HG03442 (cell line): Measurements from ENCODE around the gene GNG12.
"Not testable (repeated sequence)": the region's sequence is repeated elsewhere in the genome, so short reads cannot be mapped to it uniquely, and the experiment has no call there.

ENCODE experiments used
- ATAC-seq: cut with Tn5 transposase; IDR thresholded peaks from one replicate; pipeline ENCODE4 v1.9.1; 2021; ENCODE audit warnings: mild to moderate bottlenecking, moderate library complexity; ENCODE audit not compliant: unreplicated experiment

The GNG12 gene

DNA sequence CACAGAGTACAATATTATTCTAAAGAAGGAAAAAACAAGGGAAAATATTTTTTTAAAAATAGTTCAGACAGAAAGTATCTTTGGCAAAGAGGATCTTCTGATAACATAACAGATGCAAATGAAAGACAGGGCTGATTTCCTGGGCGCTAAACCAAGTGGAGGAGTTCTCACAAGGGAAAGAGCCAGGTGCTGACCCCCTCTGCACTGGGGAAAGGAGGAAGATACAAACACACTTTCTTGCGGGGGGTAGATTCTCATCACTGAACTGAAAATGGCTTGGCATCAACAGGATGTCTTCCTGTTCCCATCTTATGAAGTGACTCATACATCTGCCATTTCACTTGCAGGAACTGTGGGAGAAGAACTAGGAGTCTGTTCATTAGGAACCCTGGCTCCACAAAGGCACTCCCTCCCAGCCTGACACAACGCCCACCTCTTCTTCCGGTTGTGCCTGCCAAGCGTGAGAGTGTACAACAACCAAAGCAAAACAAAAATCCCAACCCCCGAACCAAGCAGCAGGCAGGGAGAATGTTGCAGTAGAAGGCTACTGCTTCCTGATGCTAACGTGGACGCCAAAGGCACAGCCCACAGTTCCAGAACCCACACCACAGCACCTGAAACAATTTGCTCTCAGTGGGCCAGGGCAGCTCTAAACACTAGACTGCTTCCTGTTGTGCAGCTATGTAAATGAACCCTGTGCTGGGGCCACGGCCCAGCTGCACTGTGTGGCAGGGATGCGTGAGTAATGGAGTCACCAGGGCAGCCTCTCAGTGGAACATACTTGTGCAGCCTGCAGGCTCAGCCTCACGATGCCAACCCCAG, 97.2 kb downstream of the GNG12 start:
- peak; percentile 92 for ATAC-seq

DNA sequence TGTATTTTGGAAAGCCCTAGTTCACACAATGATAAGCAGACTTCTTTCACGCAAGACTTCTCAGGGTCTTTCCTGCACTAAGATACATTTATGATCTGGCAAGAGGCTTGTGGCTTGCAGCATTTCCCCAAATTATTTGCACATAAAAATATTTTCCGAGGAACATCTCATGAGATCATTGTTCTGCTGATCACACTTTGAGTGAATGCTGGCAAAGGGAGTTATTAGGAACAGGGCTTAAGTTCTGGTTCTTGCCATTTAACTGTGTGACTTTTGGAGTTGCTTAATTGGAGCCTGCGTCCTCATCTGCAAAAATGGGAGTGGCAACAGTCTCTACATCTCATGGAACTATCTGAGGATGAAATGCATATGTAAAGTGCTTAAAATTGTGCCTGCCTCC, 98.1 kb downstream of the GNG12 start:
- ATAC-seq, result no peak

DNA sequence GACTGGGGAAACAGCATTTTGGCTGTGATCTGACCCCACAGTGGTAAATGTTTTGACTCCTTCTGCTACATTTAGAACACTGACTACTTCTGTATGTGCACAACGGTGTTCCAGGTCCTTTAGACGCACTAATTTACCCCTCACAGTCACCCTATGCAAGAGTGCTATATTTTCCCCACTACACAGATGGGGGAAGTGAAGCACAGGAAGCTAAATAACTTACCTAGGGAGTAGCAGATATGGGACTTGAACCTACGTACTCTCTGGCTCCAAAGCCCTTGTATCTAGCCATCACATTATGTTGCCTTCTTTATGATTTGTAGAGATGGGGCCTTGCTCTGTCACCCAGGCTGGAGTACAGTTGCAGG, 99.0 kb downstream of the GNG12 start:
- no peak for ATAC-seq

DNA sequence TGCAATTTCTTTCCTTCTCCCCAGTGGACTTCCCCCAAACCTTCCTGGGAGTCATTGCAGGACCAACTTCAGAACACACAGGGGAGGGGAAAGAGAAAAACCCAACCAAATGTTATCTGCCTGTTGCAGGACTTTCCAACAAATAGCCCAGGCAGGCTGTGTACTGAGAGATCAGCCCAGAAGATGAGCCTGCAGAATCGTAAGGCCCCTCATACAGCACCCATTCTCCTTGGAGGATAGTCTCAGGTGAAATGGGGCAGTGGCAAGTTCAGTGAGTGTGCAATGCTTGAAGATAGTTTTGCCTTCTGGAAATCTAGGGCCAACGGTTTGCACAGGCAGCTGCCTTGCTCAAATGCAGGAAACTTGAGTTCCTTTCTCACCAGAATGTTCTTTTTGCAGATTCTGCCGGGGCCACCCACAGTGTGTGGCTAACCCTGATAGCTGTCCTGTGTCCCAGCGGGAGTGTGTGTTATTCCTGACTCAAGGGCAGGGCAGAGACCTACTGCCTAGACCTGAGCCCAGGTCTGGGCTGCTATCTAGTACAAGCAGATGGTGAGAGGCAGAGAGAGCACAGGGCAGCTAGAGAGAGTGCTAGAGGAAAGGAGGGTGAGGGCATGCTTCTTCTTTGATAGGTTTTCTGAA, 99.5 kb downstream of the GNG12 start:
- ATAC-seq, result no peak

DNA sequence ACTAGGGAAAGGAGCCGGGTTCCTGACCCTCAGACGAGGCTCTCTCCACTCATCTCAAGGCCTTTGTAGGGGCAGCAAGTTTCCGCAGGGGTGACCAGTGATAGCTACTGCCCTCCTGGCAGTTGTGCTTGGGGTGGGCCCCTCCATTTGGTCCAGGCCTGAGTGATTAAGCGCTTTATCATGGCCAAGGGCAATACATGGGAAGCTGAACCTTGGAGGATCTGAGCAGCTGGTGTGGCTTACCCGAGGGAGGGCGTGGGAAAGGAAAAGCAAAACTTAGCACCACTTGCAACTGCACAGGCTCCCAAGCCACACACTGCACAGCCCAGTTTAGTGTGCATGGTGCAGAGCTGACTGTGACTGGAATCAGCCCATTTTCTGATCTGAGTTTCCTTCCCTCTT, 100.5 kb downstream of the GNG12 start:
- ATAC-seq, result peak; percentile 46

DNA sequence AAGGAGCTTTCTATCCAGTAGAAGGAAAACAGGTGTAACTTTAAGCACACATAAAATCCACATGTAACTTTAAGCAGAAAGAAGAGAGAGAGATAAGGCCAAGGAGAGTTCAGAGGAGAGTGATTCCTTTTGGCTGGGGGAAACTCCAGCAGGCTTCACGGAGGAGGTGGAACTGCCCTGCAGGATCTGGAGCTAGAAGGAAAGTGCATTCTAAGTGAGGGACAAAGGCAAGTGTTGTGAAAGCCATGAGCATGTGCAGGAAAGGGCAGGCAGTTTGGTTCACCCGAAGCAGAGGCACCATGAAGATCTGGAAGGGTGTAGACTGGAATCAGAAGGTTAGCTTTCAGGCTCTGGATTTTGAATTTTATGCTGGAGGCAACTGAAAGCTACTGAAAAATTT, 101.9 kb downstream of the GNG12 start:
- no peak for ATAC-seq

DNA sequence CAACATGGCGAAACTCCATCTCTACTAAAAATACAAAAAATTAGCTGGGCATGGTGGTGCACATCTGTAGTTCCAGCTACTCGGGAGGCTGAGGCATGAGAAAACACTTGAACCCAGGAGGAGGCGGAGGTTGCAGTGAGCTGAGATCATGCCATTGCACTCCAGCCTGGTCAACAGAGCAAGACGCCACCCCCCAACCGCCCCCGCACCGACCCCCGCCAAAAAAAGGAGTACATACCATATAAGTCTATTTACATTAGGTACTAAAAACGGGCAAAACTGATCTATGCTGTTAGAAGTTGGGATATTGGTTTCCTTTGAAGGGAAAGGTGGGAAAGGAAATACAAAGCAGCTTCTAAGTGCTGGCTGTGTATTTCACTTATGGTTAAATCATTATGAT, 103.0 kb downstream of the GNG12 start:
- ATAC-seq, result not testable (repeated sequence)

DNA sequence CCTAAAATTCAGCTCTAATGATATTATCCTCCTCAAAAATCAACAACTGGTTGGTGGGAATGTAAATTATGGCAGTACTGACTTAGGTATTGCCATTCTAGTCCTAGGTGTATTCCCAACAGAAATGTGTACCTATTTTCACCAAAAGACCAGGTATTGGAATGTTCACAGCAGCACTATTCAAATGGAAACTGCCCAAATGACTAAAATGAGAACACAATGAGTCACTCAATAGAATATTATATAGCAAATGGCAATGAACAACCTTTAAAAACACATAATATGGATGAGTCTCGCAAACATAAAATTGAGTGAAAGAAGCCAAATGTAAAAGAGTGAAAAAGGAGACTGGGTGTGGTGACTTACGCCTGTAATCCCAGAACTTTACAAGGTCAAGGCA, 103.4 kb downstream of the GNG12 start:
- peak; percentile 36 for ATAC-seq

DNA sequence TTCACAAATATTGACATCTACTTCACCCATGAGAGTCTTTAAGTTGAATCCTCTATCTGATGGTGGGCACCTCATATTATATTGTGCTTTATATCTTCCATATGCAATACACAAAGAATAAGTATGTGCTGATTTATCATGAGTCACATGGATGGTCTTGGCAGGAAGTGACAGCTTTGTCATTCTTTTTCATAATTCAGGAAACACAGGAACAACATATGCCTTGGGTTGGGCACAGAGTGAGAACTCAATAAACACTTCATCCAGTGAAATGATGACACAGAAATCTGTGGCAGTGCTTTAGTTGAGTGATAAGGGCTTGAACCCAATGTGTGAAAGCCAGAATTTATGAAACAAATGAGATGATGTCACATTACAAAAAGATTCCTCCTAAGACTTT, 107.0 kb downstream of the GNG12 start:
- no peak for ATAC-seq

DNA sequence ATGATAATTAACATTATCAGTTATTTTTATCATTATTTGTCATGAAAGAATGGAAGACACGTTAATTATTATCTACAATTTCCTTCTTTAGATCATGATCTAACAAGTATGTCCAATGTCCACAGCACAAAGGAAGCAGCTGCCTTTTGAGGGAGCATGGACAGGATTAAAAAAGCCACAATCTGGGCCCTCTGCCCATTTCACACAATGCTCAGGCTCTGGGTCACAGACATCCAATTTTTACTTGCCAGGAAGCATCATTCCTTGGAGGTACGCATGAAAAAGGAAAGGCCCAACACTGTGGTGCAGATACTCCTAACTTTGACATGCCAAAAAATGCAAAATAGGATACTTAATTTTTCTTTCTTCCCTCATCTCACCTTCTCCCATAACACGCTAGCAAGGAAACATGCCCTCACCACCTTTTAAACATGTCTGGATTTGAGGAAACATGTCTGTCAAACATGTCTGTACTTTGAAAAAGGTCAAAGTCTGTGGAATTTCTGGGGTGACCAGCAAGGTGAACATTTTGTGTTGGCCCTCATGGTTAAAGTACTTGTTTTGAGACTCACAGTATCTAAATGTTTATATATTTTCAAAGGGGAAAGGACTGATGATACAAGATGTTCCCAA, 108.2 kb downstream of the GNG12 start:
- ATAC-seq, result no peak

DNA sequence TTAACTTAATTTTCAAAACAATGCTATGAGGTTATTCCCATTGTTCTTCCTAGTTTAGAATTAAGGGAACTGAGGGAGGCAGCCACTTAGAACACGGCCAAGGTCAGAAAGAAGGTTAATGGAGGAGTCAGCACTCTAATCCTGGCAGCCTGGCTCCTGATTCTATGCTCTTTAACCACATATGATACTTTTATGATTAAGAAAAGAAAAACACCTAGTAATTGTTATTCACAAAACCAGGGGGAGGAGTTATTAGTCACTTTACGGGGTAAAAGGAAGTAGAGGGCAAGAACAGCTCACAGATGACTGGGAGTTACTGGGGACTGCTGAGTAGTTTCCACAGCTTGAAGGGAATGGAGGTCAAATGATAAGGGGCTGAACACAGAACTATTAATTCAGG, 109.6 kb downstream of the GNG12 start:
- ATAC-seq, result peak; percentile 87

DNA sequence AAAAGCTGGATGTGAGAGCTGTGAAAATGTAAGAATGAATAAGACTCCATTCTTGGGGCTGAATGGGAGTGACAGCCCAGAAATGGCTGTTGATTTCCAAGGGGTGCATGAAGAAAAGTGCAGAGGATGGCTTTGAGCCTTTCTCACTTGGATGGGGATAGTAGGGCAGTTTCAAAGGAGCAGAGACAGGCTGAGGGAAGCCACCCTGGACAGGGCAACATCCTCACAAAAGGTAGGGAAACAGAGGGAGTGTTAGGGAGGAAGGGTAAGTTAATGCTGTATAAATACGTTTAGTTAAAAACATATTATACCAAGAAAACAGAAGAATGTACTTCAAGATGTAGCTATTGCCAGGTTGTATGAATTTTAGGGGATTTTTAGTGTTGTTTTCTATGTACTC, 110.1 kb downstream of the GNG12 start:
- ATAC-seq, result no peak

DNA sequence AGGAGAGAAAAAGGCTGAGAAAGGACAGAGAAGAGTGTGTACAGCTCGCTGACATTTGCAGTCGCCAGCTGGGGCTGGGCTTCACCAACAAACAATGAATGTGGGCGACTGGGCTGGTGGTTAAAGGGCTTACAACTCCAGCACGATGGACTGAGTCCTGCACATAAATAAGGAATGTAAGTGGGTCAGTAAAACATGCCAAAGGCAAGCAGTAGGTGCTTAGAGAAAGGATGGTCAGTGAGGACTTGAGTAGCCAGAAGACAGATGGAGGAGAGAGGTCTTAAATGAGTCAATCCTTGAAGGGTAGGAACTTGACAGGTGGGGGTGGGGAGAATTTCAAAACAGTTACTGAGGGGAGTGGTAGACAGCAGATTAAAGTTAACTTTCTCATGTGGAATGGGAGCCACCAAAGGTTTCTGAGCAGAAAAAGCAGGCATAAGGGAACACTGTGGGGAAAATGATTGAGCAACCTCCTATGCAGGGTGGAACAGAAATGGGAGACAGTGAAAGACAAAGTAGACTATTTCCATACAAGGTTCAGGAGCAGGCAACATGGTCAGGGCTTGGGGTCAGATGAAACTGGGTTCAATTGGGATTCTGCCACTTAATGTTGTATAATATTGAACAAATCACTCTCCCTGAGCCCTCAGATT, 110.8 kb downstream of the GNG12 start:
- no peak for ATAC-seq

DNA sequence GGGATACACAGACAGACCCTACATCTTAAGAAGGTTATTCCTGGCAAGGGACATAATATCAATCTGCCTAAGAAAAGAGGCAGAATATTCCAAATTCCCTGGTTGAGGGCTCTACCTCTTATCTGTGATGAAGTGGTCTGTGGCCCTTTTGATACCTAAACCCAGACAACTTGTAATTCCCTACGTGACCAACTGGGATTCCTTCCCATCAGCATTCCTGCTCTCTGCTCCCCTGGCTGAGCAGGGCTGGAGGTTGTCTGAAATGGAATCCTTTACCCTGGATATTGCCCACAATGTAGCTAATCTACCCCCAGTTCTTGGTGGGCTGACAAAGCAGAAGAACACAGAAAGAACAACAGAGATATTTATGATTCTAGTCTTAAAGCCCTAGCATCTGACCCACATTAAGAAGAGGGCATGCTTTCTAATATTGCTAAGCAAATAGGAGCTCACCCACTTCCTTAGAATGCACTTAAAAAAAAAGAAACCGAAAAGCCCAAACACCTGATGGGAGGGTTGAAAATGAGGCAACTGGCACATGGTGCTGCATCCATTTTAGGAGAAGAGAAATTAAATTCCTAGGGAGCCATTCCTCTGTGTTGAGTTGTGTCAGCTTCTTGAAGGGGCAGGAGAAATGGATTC, 111.5 kb downstream of the GNG12 start:
- ATAC-seq, result no peak

DNA sequence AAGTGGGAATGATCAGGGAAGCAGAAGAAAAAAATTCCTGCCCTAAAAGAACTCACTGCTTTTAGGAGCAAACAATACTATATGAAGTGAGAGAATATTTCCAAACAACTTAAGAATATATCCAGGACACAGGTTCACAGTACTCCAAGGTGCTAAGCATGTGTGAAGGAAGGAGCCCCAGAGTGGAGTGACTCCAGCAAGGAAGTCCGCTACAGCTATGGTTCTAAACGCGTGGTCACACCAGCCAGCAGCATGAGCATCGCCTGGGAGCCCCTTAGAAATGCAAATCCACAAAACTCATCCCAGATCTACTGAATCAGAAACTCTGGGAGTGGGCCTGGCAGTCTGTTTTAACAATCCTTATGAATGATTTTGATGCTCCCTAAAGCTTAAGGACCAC, 112.2 kb downstream of the GNG12 start:
- ATAC-seq, result no peak

DNA sequence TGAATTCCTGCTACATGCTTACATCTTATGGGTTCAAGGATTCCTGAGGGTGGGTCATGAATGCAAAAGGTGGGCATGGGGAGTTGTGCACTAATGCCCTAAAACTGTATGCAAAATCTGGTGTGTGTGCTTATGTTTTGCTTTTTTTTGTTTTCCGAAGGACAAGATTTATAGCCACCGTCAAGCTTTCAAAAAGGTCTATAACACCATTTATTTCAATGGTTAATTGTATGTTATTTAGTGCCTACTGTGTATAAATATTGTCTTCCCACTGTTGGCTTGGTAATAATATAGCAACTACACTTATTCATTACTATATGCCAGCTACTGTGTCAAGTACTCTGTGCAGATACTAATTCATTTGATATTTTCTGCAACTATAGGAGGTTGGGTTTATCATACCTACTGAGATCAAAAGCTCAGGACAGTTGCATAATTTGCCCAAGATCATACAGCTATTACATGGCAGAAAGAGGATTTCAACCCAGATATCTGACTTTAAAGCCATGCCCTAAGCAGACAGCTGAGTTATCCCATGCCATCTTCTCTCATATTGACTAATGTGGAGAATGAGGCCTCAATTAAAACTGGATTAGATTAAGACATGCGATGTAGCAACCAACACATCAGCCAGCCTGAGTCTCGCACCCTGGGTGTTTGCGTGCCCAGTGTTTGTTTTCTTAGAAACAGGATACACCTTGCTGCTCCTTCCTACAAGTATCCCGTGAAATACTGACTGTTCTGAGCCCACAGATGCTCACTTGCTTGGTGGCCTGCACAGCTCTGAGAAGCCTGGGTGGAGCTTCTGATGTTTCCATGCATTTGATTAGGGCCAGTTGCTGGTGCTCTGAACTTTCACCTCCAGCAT, 113.7 kb downstream of the GNG12 start:
- ATAC-seq, result no peak

DNA sequence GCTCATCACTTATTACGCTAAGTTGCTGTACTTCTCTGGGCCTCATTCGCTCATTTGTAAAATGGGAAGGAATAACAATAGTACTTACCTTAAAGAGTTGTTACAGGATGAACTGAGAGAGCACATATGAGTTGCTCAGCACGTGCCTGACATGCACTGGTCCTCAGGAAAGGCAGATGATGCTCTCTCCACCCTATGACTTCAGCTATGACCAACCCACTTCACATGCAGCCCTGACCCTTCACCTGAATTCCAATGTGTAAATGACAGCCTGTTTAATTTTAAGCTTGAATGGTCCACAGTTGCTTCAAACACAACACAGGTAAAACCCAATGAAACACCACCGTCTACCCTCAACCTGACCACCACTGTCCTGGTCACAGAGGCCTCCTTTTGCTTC, 115.4 kb downstream of the GNG12 start:
- ATAC-seq, result no peak

DNA sequence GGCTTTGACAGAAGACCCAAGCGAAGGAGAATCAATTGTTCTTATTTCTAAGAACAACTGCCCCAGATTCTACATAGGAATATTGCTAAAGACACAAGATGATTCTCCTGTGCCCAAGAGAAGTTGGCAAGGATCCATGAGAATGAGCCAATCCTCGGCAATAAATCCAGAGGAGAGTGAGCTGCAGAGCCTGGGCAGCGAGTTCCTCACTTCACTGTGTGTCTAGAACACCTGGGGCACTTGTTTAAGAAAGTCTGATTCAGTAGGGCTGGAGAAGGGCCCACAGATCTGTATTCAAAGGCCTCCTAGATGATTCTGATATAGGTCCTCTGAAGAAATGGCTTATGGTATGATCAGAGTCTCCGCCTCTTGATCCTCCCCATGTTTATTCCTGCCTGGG, 116.5 kb downstream of the GNG12 start:
- no peak for ATAC-seq

DNA sequence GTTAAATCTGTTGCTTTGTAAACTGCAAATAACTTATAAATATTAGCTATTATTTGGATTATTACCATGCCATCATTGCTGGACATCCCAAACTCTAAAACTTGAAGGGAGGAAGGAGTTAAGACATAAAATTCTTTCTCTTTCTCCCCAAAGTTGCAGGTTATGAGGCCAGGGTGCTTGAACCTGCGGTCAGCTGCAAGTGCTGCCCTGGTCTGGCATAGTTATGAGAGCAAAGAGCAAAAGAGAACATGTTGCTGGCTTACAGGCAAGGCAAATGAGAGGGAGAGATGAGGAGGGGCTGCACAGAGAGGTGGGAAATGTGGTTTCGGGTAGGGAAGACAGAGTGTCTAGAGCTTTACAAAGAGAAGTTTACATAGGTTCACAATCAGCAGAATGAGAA, 117.4 kb downstream of the GNG12 start:
- no peak for ATAC-seq
